ENCODE results near the gene B4GALT6.

The B4GALT6 gene

DNA sequence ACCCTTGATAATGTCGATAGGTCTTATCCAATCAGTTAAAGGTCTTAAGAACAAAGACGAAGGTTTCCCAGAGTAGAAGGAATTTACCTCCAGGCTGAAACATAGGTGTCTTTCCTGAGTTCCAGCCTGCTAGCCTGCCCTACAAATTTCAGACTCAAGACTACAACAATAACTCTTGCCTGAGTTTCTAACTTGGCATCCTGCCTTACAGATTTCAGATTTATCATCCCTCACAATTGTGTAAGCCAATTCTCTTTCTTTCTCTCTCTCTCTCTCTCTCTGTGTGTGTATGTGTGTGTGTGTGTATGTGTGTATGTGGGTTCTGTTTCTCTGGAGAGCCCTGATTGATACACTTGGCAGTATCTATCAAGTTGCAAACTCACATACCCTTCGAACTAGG is 37.2 kb upstream of the B4GALT6 start:
- TF ChIP-seq, protein P1, sequence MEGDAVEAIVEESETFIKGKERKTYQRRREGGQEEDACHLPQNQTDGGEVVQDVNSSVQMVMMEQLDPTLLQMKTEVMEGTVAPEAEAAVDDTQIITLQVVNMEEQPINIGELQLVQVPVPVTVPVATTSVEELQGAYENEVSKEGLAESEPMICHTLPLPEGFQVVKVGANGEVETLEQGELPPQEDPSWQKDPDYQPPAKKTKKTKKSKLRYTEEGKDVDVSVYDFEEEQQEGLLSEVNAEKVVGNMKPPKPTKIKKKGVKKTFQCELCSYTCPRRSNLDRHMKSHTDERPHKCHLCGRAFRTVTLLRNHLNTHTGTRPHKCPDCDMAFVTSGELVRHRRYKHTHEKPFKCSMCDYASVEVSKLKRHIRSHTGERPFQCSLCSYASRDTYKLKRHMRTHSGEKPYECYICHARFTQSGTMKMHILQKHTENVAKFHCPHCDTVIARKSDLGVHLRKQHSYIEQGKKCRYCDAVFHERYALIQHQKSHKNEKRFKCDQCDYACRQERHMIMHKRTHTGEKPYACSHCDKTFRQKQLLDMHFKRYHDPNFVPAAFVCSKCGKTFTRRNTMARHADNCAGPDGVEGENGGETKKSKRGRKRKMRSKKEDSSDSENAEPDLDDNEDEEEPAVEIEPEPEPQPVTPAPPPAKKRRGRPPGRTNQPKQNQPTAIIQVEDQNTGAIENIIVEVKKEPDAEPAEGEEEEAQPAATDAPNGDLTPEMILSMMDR (IDR thresholded peaks at IDR 0.05; ENCODE audit: control insufficient read depth, insufficient read depth, low read depth, low read length, missing control alignments) = no peak
- no peak for DNase-seq (ENCODE audit: low read depth)

DNA sequence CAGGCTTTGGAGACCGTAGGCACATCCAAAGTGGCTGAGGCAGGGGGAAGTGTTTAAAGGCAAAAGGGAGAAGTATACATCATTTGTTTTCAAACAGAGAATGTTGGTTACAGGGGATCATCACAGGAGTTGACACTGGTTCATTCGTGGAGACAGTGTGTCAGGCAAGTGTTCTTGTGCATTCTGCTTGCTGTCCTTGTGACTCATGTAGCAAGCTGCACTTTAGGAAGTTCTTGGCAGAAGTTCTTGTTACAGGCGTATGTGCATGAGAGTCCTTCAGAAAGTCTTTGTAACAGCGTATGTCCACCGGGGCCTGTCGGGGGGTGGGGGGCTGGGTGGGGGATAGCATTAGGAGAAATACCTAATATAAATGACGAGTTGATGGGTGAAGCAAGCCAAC is 36.5 kb upstream of the B4GALT6 start:
- no peak for DNase-seq (ENCODE audit: low read depth)
- TF ChIP-seq, protein P1 (IDR thresholded peaks at IDR 0.05; ENCODE audit: control insufficient read depth, insufficient read depth, low read depth, low read length, missing control alignments) = no peak
- H3K4me3 ChIP-seq (ENCODE audit: control insufficient read depth, low read depth, low read length) = no peak overlapping the region

More for the DNA sequence above, 37.2 kb upstream of the B4GALT6 start:
- no peak overlapping the region for H3K4me3 ChIP-seq (ENCODE audit: control insufficient read depth, low read depth, low read length)

DNA sequence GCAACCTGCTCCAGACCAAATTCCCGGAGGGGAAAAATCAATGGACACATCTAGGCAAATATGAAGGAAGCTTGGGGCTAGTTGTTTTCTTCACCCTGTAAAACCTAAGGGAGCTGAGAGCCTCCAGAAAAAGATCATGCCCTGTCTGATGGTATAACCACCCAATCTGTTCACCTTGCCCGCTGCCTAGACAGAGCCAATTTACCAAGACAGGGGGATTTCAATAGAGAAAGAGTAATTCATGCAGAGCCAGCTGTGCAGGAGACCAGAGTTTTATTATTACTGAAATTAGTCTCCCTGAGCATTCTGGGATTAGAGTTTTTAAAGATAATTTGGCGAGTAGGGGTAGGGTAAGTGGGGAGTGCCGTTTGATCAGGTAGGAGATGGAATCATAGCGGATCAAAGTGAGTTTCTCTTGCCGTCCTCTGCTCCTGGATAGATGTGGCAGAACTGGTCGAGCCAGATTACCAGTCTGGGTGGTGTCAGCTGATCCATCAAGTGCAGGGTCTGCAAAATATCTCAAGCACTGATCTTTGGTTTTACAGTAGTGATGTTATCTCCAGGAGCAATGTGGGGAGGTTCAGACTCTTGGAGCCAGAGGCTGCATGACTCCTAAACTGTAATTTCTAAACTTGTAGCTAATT is 35.1 kb upstream of the B4GALT6 start:
- DNase-seq (ENCODE audit: low read depth) = no peak
- H3K4me3 ChIP-seq (ENCODE audit: control insufficient read depth, low read depth, low read length) = no peak overlapping the region
- TF ChIP-seq, protein P1 (IDR thresholded peaks at IDR 0.05; ENCODE audit: control insufficient read depth, insufficient read depth, low read depth, low read length, missing control alignments) = no peak

DNA sequence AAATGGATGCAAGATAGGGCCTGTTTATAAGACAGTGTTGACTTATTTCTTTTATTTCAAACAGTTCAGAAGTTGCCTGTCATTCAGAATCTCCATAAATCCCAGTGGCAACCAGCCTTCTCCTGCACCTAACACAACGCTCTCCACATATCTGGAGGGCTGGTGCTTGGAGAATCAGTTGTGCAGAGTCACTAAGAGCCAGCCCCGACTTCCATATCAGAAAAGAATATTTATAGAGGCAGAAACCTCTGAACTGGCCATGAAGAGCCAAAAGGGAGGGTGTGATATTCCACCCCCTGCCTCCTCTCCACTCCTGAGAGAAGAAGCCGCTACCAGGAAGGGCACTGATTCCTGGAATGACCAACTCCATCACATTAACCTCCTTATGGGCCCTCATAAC is 34.0 kb upstream of the B4GALT6 start:
- H3K4me3 ChIP-seq (ENCODE audit: control insufficient read depth, low read depth, low read length) = no peak overlapping the region
- TF ChIP-seq, protein P1 (IDR thresholded peaks at IDR 0.05; ENCODE audit: control insufficient read depth, insufficient read depth, low read depth, low read length, missing control alignments) = no peak
- no peak for DNase-seq (ENCODE audit: low read depth)

DNA sequence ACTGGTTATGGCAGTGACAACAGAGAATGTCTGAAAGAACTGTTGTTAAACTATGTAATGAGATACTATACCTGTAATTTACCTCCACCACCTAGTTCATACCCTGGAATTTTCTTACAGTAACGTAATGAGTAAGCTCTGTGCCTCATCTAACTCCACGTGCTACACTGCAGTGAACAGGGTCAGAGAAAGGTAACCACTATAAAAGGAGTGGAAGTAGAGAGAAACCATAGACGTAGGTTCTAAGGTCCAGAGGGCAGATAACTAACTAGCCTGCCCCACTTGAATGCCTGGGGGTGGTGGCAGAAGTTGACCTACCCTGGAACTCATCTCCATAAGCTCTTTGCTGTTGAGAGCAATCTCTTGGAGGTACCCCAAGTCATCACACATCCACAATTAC is 32.0 kb upstream of the B4GALT6 start:
- TF ChIP-seq, protein P1 (IDR thresholded peaks at IDR 0.05; ENCODE audit: control insufficient read depth, insufficient read depth, low read depth, low read length, missing control alignments) = no peak
- no peak for DNase-seq (ENCODE audit: low read depth)

GRCh38 chr18:31711365-31712172 is 27.2 kb upstream of the B4GALT6 start:
- DNase-seq (ENCODE audit: low read depth) = no peak
- H3K4me3 ChIP-seq (ENCODE audit: control insufficient read depth, low read depth, low read length) = no peak overlapping the region
- TF ChIP-seq, protein P1 (IDR thresholded peaks at IDR 0.05; ENCODE audit: control insufficient read depth, insufficient read depth, low read depth, low read length, missing control alignments) = no peak

More for the DNA sequence above, 32.0 kb upstream of the B4GALT6 start:
- H3K4me3 ChIP-seq (ENCODE audit: control insufficient read depth, low read depth, low read length) = no peak overlapping the region

Data from AG09309 (cell line).